MV-4-11 (cell line): ENCODE results near the gene RSL1D1.
"Not testable (repeated sequence)": the region's sequence is repeated elsewhere in the genome, so short reads cannot be mapped to it uniquely, and the experiment has no call there.

Experiments used
- DNase-seq: peaks from one replicate; lab custom pipeline; 2025; lab: John Stamatoyannopoulos, UW

RSL1D1 gene

GRCh38 chr16:11797166-11797956, 54.0 kb downstream of the RSL1D1 start, which contains the start of gene ZC3H7A:
ZC3H7A (minus strand) TSS chr16:11797258; CDS start chr16:11782354, 14,904 bp downstream.
- DNase-seq: peak; percentile 94

GRCh38 chr16:11796227-11797165, 54.8 kb downstream of the RSL1D1 start:
- no peak for DNase-seq

- no peak for DNase-seq
Observed at GRCh38 chr16:11795887-11796226, 55.5 kb downstream of the RSL1D1 start.

GRCh38 chr16:11794996-11795886, 56.1 kb downstream of the RSL1D1 start:
- no peak for DNase-seq

- no peak for DNase-seq
Observed at GRCh38 chr16:11794447-11794846, 56.9 kb downstream of the RSL1D1 start.

GRCh38 chr16:11793840-11794239, 57.5 kb downstream of the RSL1D1 start:
- no peak for DNase-seq

GRCh38 chr16:11792410-11793241, 58.7 kb downstream of the RSL1D1 start:
- no peak for DNase-seq

- no peak for DNase-seq
Observed at GRCh38 chr16:11791144-11791828, 60.1 kb downstream of the RSL1D1 start.

- no peak for DNase-seq
Observed at GRCh38 chr16:11788914-11789313, 62.4 kb downstream of the RSL1D1 start.

- DNase-seq: not testable (repeated sequence)
Observed at GRCh38 chr16:11784980-11785599, 66.3 kb downstream of the RSL1D1 start.

GRCh38 chr16:11784381-11784780, 67.0 kb downstream of the RSL1D1 start:
- not testable (repeated sequence) for DNase-seq

- no peak for DNase-seq
Observed at GRCh38 chr16:11784038-11784369, 67.3 kb downstream of the RSL1D1 start.
